ENCODE data around the gene DPP7.
"Not testable (repeated sequence)": the region's sequence is repeated elsewhere in the genome, so short reads cannot be mapped to it uniquely, and the experiment has no call there.

The DPP7 gene

GRCh38 chr9:137147793-137148160 is 33.2 kb upstream of the DPP7 start:
- no peak for DNase-seq (ENCODE audit: low read depth)

GRCh38 chr9:137147091-137147792 is 32.7 kb upstream of the DPP7 start:
- no peak for DNase-seq (ENCODE audit: low read depth)

- DNase-seq (ENCODE audit: low read depth), result no peak
These were observed 32.0 kb upstream of the DPP7 start for GRCh38 chr9:137146527-137146918.

GRCh38 chr9:137145731-137146526 is 31.4 kb upstream of the DPP7 start:
- no peak for DNase-seq (ENCODE audit: low read depth)

GRCh38 chr9:137143459-137143858 is 28.9 kb upstream of the DPP7 start:
- no peak for DNase-seq (ENCODE audit: low read depth)

GRCh38 chr9:137141976-137142936 is 27.7 kb upstream of the DPP7 start:
- no peak for DNase-seq (ENCODE audit: low read depth)

- DNase-seq (ENCODE audit: low read depth), result no peak
These were observed 26.7 kb upstream of the DPP7 start for GRCh38 chr9:137141050-137141810.

GRCh38 chr9:137140151-137141012 is 25.8 kb upstream of the DPP7 start:
- DNase-seq (ENCODE audit: low read depth), result no peak

GRCh38 chr9:137139468-137140150 is 25.1 kb upstream of the DPP7 start:
- no peak for DNase-seq (ENCODE audit: low read depth)

- DNase-seq (ENCODE audit: low read depth), result no peak
These were observed 24.4 kb upstream of the DPP7 start, which contains the start of gene GRIN1 for GRCh38 chr9:137138722-137139467. Gene GRIN1, plus strand, starts transcription at chr9:137139154. Its CDS starts 333 bp downstream, at chr9:137139487.

- no peak for DNase-seq (ENCODE audit: low read depth)
These were observed 23.7 kb upstream of the DPP7 start for GRCh38 chr9:137138058-137138721.

GRCh38 chr9:137136881-137137607 is 22.5 kb upstream of the DPP7 start:
- DNase-seq (ENCODE audit: low read depth), result no peak

GRCh38 chr9:137136261-137136880 is 21.8 kb upstream of the DPP7 start:
- no peak for DNase-seq (ENCODE audit: low read depth)

- DNase-seq (ENCODE audit: low read depth), result not testable (repeated sequence)
These were observed 20.6 kb upstream of the DPP7 start for GRCh38 chr9:137135154-137135553.

GRCh38 chr9:137134191-137134590 is 19.7 kb upstream of the DPP7 start:
- no peak for DNase-seq (ENCODE audit: low read depth)

GRCh38 chr9:137130176-137130755 is 15.7 kb upstream of the DPP7 start:
- DNase-seq (ENCODE audit: low read depth), result no peak
